Fibroblast of the aortic adventitia (primary cell): ENCODE results near the gene AP1G2. TPM values are rescaled to one million over a fixed set of nuclear protein-coding genes. Genes with fewer than 3 reads are reported as not detected.
A peak's percentile ranks its signal among the peaks of the same experiment; 100 is the strongest.

Source experiments
- DNase-seq: peaks from one replicate; pipeline ENCODE4 v3.0.0-alpha.2; 2010; ENCODE audit warnings: low read depth
- H3K4me3 ChIP-seq: 2 replicates; pipeline ENCODE4 v1.5.1; 2011; ENCODE audit warnings: low read depth, mild to moderate bottlenecking, control low read depth, low read length, moderate library complexity
- total RNA-seq: library from RNA; depleted of rRNA; stranded (reverse); fragments of >200 nt; gene quantifications from 2 replicates; pipeline ENCODE4 v1.2.3, GENCODE V29; 2012; ENCODE audit warnings: low replicate concordance
- TF ChIP-seq, protein P1 (sequence below): IDR thresholded peaks from 2 replicates; pipeline ENCODE4 v1.5.1; 2011; ENCODE audit warnings: mild to moderate bottlenecking, low read length, control low read depth, inconsistent platforms; ENCODE audit not compliant: insufficient read depth

AP1G2 gene
- total RNA-seq, 1 donor: 4.0 TPM

DNA sequence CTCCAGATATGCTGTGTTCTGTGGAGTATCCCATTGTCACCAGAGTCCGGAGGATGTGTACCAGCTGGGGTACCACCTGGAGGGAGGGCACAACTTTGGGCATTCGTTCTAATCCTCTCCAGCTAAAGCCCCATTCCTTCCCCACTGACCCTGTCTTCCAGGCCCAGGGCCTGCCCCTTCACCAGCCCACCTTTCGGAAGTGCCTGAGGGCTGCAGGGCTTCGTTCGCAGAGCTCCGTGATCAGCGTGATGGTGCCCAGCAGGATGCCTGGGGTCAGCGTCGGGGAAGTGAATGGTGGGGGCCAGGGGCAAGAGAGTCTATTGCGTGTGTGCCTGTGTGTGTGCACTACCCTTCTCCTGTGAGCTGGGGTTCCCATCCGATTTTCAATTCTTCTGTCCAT is 2.0 kb downstream of the AP1G2 start:
- no peak overlapping the region for H3K4me3 ChIP-seq
- TF ChIP-seq, protein P1, sequence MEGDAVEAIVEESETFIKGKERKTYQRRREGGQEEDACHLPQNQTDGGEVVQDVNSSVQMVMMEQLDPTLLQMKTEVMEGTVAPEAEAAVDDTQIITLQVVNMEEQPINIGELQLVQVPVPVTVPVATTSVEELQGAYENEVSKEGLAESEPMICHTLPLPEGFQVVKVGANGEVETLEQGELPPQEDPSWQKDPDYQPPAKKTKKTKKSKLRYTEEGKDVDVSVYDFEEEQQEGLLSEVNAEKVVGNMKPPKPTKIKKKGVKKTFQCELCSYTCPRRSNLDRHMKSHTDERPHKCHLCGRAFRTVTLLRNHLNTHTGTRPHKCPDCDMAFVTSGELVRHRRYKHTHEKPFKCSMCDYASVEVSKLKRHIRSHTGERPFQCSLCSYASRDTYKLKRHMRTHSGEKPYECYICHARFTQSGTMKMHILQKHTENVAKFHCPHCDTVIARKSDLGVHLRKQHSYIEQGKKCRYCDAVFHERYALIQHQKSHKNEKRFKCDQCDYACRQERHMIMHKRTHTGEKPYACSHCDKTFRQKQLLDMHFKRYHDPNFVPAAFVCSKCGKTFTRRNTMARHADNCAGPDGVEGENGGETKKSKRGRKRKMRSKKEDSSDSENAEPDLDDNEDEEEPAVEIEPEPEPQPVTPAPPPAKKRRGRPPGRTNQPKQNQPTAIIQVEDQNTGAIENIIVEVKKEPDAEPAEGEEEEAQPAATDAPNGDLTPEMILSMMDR: no peak
- DNase-seq: no peak

DNA sequence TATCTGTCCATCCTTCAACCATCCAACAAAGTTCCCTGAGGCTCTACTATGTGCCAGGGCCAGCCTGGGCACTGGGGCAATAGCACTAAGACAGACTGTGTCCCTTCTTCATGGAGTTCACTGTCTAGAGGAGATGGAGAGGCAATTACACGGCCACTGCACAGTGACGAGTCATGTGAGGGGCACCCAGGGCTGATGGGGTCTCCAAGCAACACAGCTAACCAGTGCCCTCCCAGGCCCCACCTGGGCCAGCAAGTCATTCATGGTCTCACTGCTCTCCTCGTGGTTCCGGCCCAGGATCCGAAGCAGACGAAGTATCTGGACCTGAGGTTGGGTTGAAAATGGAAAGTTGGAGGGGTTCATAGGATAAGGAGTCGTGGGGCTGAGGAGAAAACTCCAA is 2.7 kb downstream of the AP1G2 start:
- H3K4me3 ChIP-seq: no peak overlapping the region
- TF ChIP-seq, protein P1: no peak
- DNase-seq: no peak

DNA sequence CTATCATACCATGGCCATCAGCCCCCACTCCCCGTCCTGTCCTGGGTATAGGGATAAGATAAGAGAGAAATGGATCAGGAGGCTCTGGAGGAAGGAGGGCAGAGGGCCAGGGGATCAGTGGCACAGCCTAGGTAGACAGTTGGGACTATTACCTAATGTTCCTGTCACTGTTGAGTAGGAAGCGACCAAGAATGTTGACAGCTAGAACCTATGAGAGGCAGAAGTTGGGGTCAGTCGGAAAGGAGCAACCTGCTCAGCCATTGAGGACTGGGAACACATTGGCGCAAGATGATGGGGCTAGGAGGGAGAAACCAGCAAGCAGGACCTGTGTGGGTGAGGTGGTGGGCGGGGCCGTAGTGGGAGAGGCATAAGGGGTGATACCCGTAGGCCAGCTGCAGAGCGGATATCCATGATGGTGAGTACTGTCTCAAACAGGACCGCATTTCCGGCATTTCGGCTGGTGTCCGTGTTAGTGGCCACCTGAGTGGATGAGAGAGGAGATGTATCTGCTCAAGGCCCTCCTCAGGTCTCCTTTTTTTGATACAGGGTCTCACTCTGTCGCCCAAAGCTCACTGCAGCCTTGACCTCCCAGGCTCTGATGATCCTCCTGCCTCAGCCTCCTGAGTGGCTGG is 3.3 kb downstream of the AP1G2 start:
- no peak for DNase-seq
- TF ChIP-seq, protein P1: no peak
- H3K4me3 ChIP-seq: no peak overlapping the region

DNA sequence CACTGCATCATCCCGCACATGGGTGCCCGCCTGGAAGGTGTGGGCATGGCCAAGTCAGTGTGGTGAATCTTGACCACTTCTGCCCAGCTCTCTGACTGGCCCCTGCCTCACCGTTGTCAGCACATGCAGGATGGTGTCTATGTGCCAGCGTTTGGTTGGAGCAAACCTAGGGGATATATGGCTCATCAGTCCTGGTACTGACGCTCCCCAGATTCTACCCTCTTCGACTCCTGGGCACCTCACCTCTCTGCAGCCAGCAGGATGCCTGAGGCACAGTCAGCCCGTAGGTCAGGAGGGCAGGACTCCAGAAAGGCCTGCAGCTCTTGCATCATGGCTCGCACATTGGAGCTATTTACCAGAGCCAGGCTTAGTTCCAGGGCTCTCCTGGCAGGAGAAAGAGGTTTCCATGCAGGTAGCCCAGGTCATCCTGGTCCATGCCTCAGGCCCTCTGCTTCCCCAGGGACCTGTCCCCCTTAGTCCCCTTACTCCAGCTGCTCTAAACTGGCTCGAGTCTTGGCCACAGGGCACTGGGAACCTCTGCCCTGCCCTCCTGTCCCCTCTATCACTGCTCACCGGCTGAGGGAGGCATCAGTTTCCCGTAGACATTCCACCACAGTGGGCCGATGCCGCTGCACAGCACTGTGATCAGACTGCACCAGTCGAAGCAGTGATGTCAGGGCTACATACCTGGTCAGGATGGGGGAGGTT is 4.0 kb downstream of the AP1G2 start:
- TF ChIP-seq, protein P1: no peak
- H3K4me3 ChIP-seq: no peak overlapping the region
- DNase-seq: no peak

DNA sequence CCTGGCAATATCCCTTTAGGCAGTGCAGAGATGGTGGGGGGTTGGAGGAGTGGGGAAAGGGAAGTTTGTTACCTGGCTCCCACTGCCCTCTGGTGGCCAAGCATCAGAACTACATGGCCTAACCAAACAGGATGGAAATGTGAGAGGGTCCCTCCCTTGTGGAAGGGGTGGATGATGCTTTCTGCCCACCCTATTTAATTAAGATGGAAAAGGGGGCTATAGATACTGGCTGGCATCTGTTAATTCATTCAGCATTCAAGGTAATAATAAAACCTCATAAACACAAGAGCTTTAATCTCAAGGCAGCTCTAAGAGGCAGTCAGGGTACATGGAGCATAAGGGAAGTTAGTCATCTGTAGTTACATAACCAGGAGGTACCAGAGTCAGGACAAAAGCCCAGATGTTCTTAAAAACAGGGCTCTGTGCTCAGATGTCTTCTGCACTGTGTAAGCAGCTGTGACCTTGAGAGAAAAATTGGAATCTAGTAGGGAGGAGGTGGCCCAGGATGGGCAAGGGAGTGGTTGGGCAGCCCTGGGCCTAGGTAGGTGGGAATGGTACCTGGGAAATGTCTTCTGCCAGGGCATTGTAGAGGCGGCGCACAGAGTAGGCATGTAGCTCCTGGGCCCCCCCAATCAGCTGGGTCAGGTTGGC is 4.6 kb downstream of the AP1G2 start:
- TF ChIP-seq, protein P1: peak; percentile 99
- H3K4me3 ChIP-seq: no peak overlapping the region
- peak; percentile 60 for DNase-seq

DNA sequence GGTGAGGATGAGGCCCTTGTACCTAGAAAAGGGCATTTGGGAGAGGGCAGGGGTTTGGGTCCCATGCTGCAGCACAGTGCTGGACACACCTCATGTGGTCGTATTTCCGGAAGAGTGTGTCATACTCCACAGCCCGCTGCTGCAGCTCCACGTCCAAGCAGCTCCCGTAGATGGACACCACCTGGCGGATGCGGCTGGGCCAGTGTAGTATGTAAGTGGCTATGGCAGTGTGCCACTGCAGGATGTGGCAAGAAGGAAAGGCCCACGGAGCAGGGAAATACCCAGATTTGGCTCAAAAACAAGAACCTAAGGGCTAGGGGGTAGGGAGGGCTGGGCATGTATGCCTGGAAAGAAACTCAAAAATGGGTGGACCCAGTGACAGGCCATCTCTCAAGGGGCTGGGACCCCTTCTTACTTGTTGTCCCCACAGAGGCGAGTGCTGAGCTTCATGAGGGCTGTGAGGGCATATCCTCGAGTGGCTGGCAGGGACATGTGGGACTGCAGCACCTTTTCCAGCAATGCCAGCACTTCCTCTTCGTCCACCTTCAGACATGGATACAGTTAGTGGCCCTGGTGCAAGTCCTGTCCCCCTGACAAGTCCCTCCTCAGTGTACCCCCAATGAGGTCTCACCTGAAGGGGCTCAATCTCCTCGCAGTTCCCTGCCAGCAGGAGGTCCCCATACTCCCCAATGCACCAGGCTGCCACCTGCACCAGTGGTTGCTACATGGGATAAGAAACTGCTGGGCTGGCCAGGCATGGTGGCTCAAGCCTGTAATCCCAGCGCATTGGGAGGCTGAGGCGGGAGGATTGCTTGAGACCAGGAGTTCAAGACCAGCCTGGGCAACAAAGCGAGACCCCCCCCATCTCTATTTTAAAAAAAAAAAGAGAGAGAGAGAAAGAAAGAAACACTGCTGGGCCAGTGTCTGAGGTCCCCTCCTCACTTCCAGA is 5.4 kb downstream of the AP1G2 start:
- H3K4me3 ChIP-seq: no peak overlapping the region
- TF ChIP-seq, protein P1: no peak
- no peak for DNase-seq
